Thyroid gland (tissue), 4 donors: Measurements from ENCODE around the gene EDIL3.

Experiments
- POLR2A ChIP-seq, 2 donors: fragments of 450-650 bp; IDR thresholded peaks; one replicate each; pipeline ENCODE4 v1.6.1; 2017; ENCODE audit warnings: antibody characterized with exemption in 2 of 2, mild to moderate bottlenecking in 2 of 2, moderate library complexity in 1 of 2
- TF ChIP-seq, protein P1 (sequence below), 6 experiments: fragments of 200-600 bp in 3 of 6; fragments of 450-650 bp in 3 of 6; sonication (generic) in 3 of 6; IDR thresholded peaks; one replicate each; pipeline ENCODE4 v1.5.1; 2016 to 2019; ENCODE audit warnings: antibody characterized with exemption in 6 of 6, mild to moderate bottlenecking in 2 of 6, inconsistent platforms in 1 of 6, moderate library complexity in 1 of 6

DNA sequence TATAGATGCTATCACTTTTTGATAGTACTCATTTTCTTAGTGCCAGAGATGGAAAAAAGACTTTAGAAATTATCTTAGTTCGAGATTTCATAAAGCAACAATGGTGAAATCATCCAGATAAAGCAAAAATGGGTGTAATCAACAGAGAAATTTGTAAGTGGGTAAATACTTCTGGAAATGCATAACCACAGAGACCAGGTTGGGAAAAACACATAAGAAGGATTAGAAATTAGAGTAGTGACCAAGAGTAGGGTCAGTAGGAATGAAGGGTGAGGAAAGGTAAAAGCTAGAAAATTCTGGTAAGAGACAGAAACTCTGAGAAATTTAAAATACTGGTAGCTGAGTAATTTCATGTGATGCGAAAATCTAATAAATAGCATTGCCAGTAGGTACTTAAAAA is 11.2 kb downstream of the EDIL3 start:
- no peak for TF ChIP-seq POLR2A (IDR thresholded peaks at IDR 0.05)
- TF ChIP-seq, protein P1, sequence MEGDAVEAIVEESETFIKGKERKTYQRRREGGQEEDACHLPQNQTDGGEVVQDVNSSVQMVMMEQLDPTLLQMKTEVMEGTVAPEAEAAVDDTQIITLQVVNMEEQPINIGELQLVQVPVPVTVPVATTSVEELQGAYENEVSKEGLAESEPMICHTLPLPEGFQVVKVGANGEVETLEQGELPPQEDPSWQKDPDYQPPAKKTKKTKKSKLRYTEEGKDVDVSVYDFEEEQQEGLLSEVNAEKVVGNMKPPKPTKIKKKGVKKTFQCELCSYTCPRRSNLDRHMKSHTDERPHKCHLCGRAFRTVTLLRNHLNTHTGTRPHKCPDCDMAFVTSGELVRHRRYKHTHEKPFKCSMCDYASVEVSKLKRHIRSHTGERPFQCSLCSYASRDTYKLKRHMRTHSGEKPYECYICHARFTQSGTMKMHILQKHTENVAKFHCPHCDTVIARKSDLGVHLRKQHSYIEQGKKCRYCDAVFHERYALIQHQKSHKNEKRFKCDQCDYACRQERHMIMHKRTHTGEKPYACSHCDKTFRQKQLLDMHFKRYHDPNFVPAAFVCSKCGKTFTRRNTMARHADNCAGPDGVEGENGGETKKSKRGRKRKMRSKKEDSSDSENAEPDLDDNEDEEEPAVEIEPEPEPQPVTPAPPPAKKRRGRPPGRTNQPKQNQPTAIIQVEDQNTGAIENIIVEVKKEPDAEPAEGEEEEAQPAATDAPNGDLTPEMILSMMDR (IDR thresholded peaks at IDR 0.05): no peak
